Large intestine (tissue), 3 donors: ENCODE measurements around the gene SLC6A4. TPM values are rescaled to one million over a fixed set of nuclear protein-coding genes. Genes with fewer than 3 reads are reported as not detected.

Experiments
- DNase-seq, 2 donors: peaks; one replicate each; pipeline versions ENCODE4 v3.0.0 to v3.0.0-alpha.2; 2013
- H3K27ac ChIP-seq: one replicate; pipeline ENCODE4 v1.5.1; 2013; ENCODE audit warnings: low read length
- H3K27me3 ChIP-seq: 2 replicates; pipeline ENCODE4 v1.6.1; 2013; ENCODE audit warnings: low read length; ENCODE audit not compliant: control insufficient read depth, insufficient read depth
- H3K36me3 ChIP-seq: 2 replicates; pipeline ENCODE4 v1.6.1; 2013; ENCODE audit warnings: low read length; ENCODE audit not compliant: control insufficient read depth, insufficient read depth
- H3K4me1 ChIP-seq: one replicate; pipeline ENCODE4 v1.6.1; 2013; ENCODE audit warnings: low read length; ENCODE audit not compliant: control insufficient read depth, insufficient read depth
- H3K4me3 ChIP-seq: one replicate; pipeline ENCODE4 v1.5.1; 2013; ENCODE audit warnings: low read length
- H3K9me3 ChIP-seq: one replicate; pipeline ENCODE4 v1.6.1; 2013; ENCODE audit warnings: mild to moderate bottlenecking, low read depth, low read length, moderate library complexity; ENCODE audit not compliant: control insufficient read depth
- WGBS: methylation state at CpG from one replicate; pipeline ENCODE4 v1.1.5; 2013; ENCODE audit warnings: low lambda C conversion rate; ENCODE audit not compliant: insufficient coverage; 5-methylcytosine and 5-hydroxymethylcytosine counted together
- polyA plus RNA-seq: library from polyadenylated mRNA; unstranded; fragments of 120-200 nt; gene quantifications from one replicate; pipeline ENCODE4 v1.2.1, GENCODE V29; 2013

The SLC6A4 gene
- polyA plus RNA-seq, 1 donor, result 30.1 TPM

DNA sequence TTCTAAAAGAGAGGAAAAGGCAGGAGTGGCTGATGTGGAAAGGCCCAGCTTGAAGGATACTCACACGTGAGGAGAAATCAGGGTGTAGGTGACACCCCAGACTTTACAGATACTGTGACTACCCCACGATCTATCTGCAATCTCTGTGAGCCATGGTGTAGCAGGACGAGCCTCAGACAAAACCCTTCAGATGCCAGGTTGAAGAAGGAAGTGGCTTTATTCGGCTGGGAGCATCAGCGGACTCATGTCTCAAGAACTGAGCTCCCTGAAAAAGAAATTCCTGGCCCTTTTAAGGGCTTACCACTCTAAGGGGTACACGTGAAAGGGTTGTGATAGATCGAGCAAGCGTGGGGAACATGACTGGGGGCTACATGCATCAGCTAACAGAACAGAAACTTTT lies 4.7 kb upstream of the SLC6A4 start:
- H3K9me3 ChIP-seq, result peaks cover 7% of the 10 kb centered on the region
- WGBS, result no CpG with 5 or more reads among the region's 8 CpGs
- no peak overlapping the region for H3K4me3 ChIP-seq
- H3K27ac ChIP-seq, result no peak overlapping the region
- no peak for DNase-seq
- no peaks in the 10 kb centered on the region for H3K36me3 ChIP-seq
- H3K4me1 ChIP-seq, result peaks cover 28% of the 10 kb centered on the region
- H3K27me3 ChIP-seq, result peaks cover 32% of the 10 kb centered on the region

DNA sequence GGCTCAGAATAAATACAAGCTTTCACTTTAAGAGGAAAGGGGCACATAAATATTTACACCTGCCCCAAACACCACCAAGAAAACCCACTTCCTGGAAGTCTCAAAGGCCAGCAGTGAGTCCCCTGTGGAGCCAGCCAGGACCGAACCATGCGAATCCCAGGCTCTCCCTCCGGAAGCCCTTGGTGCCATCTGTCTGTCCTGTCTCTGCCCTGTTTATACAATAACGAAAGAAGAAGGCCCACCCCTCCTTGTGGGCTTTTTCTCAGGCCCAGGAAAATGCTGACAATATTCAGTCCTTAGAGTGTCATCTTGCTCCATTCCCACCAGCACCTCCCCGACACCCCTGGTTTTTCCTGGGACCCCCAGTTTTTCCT lies 3.6 kb upstream of the SLC6A4 start:
- Histone ChIP-seq H3K9me3 (peaks cover 8% of the 10 kb centered on the region), H3K4me1 (peaks cover 32% of the 10 kb centered on the region), H3K27ac (no peak overlapping the region), H3K4me3 (no peak overlapping the region), H3K36me3 (no peaks in the 10 kb centered on the region), H3K27me3 (peaks cover 40% of the 10 kb centered on the region)
- no CpG with 5 or more reads among the region's 5 CpGs for WGBS
- no peak for DNase-seq

DNA sequence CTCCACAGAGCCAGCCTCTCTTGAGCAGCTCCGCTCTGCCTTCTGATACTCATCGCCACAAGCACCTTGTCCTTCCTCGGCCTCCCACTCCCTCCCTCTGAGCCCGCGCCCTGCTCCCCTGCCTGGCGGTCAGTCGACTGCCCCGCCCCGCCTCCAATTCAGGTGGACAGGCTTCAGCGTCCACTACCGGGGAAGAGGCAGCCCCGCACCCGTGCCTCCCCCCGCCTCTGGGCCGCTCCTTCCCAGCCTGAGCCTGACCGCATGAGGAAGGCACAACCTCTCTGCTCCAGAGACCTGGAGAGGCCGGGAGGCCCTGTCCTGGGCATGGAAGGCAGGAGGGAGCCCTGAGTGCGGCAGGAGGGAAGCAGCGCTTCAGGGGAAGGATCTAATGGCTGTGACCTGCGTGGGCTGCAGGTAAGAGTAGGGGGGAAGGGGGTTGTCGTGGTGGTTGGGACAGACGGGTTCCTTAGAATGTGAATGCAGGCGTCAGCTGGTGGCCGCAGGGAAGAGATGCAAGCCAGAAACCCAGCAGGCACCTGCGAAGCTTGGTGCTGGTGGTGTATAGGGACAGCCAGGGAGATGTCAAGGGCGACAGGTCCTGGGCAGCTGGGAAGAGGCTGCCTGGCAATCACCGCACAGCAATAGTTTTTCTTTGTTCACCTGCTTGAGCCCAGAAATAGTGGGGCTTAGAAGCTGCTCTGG lies 3.0 kb upstream of the SLC6A4 start:
- Histone ChIP-seq H3K27ac (no peak overlapping the region), H3K9me3 (peaks cover 8% of the 10 kb centered on the region), H3K4me3 (no peak overlapping the region), H3K36me3 (no peaks in the 10 kb centered on the region), H3K4me1 (peaks cover 32% of the 10 kb centered on the region), H3K27me3 (peaks cover 42% of the 10 kb centered on the region)
- DNase-seq, result no peak
- no CpG with 5 or more reads among the region's 27 CpGs for WGBS

DNA sequence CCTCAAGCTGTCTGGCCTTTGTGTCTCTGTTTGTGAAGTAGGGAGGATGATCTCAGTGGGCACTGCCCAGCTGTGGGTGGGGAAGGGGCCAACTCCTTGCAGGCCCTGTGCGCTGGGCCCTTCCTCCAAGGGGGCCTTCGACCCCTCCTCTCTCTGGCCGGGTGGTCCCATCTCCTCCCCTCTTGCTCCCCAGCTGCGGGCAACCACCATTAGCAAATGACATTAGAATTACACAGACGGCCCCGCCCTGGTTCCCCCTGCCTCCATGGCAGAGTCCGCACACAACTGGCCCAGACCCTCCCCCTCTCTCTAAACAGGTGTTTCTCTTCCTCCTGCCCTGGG lies 2.5 kb upstream of the SLC6A4 start:
- no peak for DNase-seq
- Histone ChIP-seq H3K36me3 (no peaks in the 10 kb centered on the region), H3K4me3 (no peak overlapping the region), H3K4me1 (peaks cover 32% of the 10 kb centered on the region), H3K9me3 (peaks cover 8% of the 10 kb centered on the region), H3K27ac (no peak overlapping the region), H3K27me3 (peaks cover 47% of the 10 kb centered on the region)
- no CpG with 5 or more reads among the region's 7 CpGs for WGBS

DNA sequence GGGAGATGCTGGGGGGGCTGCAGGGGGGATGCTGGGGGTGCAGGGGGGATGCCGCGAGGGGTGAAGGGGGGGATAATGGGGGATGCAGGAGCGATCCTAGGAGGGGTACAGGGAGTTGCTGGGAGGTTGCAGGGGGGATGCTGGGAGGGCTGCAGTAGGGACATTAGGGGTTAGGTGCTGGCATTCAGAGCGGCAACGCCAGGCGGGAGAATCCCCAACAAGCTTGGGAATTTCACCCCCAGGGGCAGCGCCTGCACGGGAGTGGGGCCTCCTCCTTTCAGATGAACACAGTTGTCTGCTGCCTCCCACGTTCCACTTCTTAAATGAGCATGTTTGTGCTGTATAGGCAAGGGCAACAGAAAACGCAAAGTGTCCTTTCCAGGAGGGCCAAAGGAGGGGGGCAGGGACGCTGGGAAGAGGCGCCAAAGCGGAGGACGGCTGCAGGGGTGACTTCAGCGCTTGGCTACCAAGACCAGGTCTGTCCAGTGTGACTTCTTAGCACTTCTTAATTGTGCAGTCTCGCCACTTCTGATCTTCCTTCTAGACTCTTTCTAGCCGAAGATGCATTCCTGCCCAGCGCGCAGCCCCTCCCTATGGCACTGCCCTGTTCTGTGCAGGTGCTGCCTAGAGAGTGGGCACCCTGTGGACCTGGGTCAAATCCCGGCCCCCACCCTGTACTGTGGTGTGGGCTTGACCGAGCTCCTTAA lies 2.0 kb upstream of the SLC6A4 start:
- DNase-seq, result no peak
- no peaks in the 10 kb centered on the region for H3K36me3 ChIP-seq
- H3K4me3 ChIP-seq, result no peak overlapping the region
- peaks cover 50% of the 10 kb centered on the region for H3K27me3 ChIP-seq
- H3K9me3 ChIP-seq, result peaks cover 8% of the 10 kb centered on the region
- no CpG with 5 or more reads among the region's 21 CpGs for WGBS
- no peak overlapping the region for H3K27ac ChIP-seq
- H3K4me1 ChIP-seq, result peaks cover 32% of the 10 kb centered on the region

DNA sequence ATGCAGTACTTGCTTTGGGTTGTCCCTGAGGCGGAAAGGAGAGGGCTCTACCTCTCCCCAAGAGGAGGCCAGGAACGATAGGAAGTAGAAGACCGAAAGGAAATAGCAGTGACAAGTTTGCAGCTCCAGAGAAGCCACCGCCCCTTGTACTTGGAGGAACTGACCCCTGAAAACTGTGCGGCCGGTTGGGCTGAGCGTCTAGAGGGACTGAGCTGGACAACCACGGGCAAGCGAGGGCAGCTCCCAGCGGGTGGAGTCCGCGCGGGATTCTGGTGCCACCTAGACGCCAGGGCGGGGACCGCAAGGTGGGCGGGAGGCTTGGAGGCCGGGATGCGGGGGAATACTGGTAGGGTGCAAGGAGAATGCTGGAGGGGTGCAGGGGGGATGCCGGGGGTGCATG lies 1.3 kb upstream of the SLC6A4 start:
- no peak overlapping the region for H3K4me3 ChIP-seq
- H3K27me3 ChIP-seq, result peaks cover 50% of the 10 kb centered on the region
- WGBS, result 10% methylated on average over 2 of the region's 20 CpGs
- H3K9me3 ChIP-seq, result peaks cover 8% of the 10 kb centered on the region
- H3K27ac ChIP-seq, result no peak overlapping the region
- H3K4me1 ChIP-seq, result peaks cover 32% of the 10 kb centered on the region
- no peaks in the 10 kb centered on the region for H3K36me3 ChIP-seq
- DNase-seq, result peak in 1 of 2 donors; percentile 59

DNA sequence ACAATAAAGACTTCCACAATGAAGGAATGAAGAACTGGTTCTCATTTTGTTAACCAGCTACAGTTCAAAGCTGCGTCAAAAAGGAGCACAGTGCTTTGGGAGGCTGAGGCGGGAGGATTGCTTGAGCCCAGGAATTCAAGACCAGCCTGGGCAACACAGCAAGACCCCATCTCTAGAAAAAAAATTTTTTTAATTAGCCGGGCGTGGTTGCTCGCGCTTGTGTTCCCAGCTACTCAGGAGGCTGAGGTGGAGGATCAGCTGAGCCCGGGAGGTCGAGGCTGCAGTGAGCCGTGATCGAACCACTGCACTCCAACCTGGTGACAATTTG lies 764 bp upstream of the SLC6A4 start:
- Histone ChIP-seq H3K36me3 (no peaks in the 10 kb centered on the region), H3K27ac (no peak overlapping the region), H3K4me1 (peaks cover 32% of the 10 kb centered on the region), H3K9me3 (peaks cover 8% of the 10 kb centered on the region), H3K4me3 (peak overlapping the region; percentile 41), H3K27me3 (peaks cover 50% of the 10 kb centered on the region)
- DNase-seq, result no peak
- WGBS, result no CpG with 5 or more reads among the region's 10 CpGs

DNA sequence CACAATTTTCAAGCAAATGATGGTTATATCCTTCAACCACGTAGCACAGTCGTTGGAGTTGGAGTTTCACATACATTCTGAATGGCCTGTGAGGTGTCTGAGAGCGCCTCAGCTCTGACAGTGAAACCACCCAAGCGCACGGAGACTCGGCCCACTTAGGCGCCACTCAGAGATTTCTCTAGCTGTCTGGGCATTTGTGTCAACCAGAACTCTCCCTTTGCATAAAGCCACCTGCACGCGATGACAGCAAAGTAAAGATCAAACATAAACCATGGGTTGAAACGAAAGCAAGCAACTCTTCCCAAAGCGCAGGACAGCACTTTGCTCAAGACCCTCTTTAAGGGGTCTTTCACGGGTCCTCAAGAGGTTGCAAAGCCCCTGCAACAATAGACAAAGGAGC lies 533 bp downstream of the SLC6A4 start:
- Histone ChIP-seq H3K4me3 (peak overlapping the region; percentile 11), H3K27ac (no peak overlapping the region), H3K36me3 (no peaks in the 10 kb centered on the region), H3K4me1 (peaks cover 32% of the 10 kb centered on the region), H3K9me3 (peaks cover 8% of the 10 kb centered on the region), H3K27me3 (peaks cover 50% of the 10 kb centered on the region)
- peak in 1 of 2 donors; percentile 44 for DNase-seq
- WGBS, result no CpG with 5 or more reads among the region's 12 CpGs

DNA sequence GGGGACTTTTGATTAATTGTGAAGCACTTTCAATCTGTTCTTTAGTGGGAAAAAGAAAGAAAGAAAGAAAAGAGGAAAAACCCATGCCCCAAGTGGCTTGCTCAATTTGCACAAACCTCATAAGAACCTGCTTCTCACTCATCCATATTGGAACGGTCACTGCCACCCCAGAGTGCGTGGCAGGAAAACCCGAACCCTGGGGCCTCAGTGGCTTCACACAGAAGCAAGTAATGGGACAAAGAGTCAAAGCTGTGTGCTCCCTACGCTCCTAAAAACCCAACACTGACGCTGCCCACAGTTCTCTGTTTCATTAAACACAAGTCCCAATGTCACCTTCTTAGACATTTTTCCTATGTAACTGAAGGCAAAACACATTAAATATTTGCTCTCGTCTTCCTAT lies 1.2 kb downstream of the SLC6A4 start:
- peaks cover 48% of the 10 kb centered on the region for H3K27me3 ChIP-seq
- H3K27ac ChIP-seq, result no peak overlapping the region
- WGBS, result no CpG with 5 or more reads among the region's 6 CpGs
- H3K9me3 ChIP-seq, result peaks cover 8% of the 10 kb centered on the region
- no peak for DNase-seq
- peaks cover 32% of the 10 kb centered on the region for H3K4me1 ChIP-seq
- no peak overlapping the region for H3K4me3 ChIP-seq
- no peaks in the 10 kb centered on the region for H3K36me3 ChIP-seq

DNA sequence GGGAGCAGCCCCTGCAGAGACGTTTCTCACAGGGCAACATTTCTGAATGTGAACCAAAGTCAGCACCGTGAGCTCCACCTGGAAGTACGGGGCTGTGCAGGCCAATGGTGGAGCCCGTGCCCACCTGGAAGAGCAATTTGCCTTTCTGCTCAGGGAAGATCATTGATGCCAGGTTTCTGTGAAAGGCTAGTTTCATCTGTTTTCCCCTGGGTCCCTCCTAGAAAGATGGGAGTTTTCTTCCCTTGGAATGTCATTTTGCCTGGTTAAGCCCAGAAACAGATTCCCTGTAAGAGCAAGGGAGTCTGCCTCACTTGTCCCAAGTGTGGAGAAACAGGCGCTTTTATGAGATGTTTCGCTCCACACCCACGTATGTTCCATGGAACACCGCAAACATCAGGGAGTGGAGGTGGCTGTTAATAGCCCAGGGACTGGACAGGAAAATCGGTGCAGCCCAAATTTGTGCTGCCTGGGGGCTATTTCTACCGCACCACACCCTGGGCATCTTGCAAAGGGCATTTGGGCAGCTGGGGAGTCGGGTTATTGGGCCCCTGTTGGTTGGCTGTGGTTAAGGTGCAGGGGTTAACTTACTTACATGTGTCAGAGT lies 2.6 kb downstream of the SLC6A4 start:
- H3K4me1 ChIP-seq, result peaks cover 34% of the 10 kb centered on the region
- H3K27ac ChIP-seq, result no peak overlapping the region
- no peaks in the 10 kb centered on the region for H3K36me3 ChIP-seq
- no CpG with 5 or more reads among the region's 11 CpGs for WGBS
- H3K4me3 ChIP-seq, result no peak overlapping the region
- peaks cover 35% of the 10 kb centered on the region for H3K27me3 ChIP-seq
- no peak for DNase-seq
- H3K9me3 ChIP-seq, result peaks cover 8% of the 10 kb centered on the region
